Endothelial cell of umbilical vein (primary cell): Measurements from ENCODE around the gene MASP1.

Experiments used
- EZH2 ChIP-seq: IDR thresholded peaks from 2 replicates; pipeline ENCODE4 v1.6.1; 2012; ENCODE audit warnings: borderline replicate concordance, low read depth, mild to moderate bottlenecking, moderate library complexity, low read length, inconsistent platforms; ENCODE audit not compliant: severe bottlenecking
- FOS ChIP-seq: IDR thresholded peaks from 2 replicates; pipeline ENCODE4 v1.6.1; 2011; ENCODE audit warnings: mild to moderate bottlenecking, low read length, moderate library complexity, borderline replicate concordance; ENCODE audit not compliant: insufficient read depth
- GATA2 ChIP-seq: IDR thresholded peaks from 2 replicates; pipeline ENCODE4 v1.7.0; 2011; ENCODE audit warnings: low read depth, mild to moderate bottlenecking, moderate library complexity, mixed read lengths, low read length; ENCODE audit not compliant: insufficient read length, insufficient read depth
- JUN ChIP-seq: IDR thresholded peaks from 2 replicates; pipeline ENCODE4 v1.6.1; 2011; ENCODE audit warnings: borderline replicate concordance, low read depth; ENCODE audit not compliant: insufficient read length, insufficient read depth
- MAX ChIP-seq: IDR thresholded peaks from 2 replicates; pipeline ENCODE4 v1.6.1; 2011; ENCODE audit not compliant: insufficient read depth, insufficient read length
- MYC ChIP-seq: IDR thresholded peaks from one replicate; pipeline ENCODE4 v1.6.1; 2011; ENCODE audit warnings: mild to moderate bottlenecking, low read depth, low read length
- POLR2A ChIP-seq: IDR thresholded peaks from 2 replicates; pipeline ENCODE4 v1.6.1; 2012; ENCODE audit warnings: low read depth, mild to moderate bottlenecking, control low read depth, low read length
- POLR2AphosphoS5 ChIP-seq: IDR thresholded peaks from 2 replicates; pipeline ENCODE4 v1.6.1; 2012; ENCODE audit warnings: low read depth, mild to moderate bottlenecking, control low read depth, low read length, moderate library complexity; ENCODE audit not compliant: insufficient read depth
- TF ChIP-seq, protein P1 (sequence below), 2 donors: IDR thresholded peaks; 1 replicate in 1 of 2; 2 replicates in 1 of 2; pipeline ENCODE4 v1.5.1; 2011; ENCODE audit warnings: low read length in 2 of 2, mild to moderate bottlenecking in 2 of 2, moderate library complexity in 2 of 2, control low read depth in 1 of 2, inconsistent platforms in 1 of 2, low read depth in 1 of 2; ENCODE audit not compliant: insufficient read depth in 1 of 2; ENCODE audit errors: extremely low read depth in 1 of 2

- TF ChIP-seq, protein P1, sequence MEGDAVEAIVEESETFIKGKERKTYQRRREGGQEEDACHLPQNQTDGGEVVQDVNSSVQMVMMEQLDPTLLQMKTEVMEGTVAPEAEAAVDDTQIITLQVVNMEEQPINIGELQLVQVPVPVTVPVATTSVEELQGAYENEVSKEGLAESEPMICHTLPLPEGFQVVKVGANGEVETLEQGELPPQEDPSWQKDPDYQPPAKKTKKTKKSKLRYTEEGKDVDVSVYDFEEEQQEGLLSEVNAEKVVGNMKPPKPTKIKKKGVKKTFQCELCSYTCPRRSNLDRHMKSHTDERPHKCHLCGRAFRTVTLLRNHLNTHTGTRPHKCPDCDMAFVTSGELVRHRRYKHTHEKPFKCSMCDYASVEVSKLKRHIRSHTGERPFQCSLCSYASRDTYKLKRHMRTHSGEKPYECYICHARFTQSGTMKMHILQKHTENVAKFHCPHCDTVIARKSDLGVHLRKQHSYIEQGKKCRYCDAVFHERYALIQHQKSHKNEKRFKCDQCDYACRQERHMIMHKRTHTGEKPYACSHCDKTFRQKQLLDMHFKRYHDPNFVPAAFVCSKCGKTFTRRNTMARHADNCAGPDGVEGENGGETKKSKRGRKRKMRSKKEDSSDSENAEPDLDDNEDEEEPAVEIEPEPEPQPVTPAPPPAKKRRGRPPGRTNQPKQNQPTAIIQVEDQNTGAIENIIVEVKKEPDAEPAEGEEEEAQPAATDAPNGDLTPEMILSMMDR (IDR thresholded peaks at IDR 0.05; ENCODE audit: extremely low read depth in 1 of 2, insufficient read depth in 1 of 2, low read depth in 1 of 2, low read length in 2 of 2): no peak
- TF ChIP-seq JUN (no peak), POLR2A (no peak), MAX (no peak), POLR2AphosphoS5 (no peak), EZH2 (no peak), MYC (no peak), FOS (no peak), GATA2 (no peak)
Measured at GRCh38 chr3:187185759-187186158, 105.8 kb downstream of the MASP1 start.
